Breast epithelium (tissue), 4 donors: ENCODE measurements around the gene DHRS1. TPM values are rescaled to one million over a fixed set of nuclear protein-coding genes. Genes with fewer than 3 reads are reported as not detected.

Experiments used
- DNase-seq, 2 donors: peaks; one replicate each; pipeline ENCODE4 v3.0.0-alpha.2; 2019; ENCODE audit warnings: low spot score in 2 of 2
- H3K27ac ChIP-seq, 2 donors: fragments of 200-600 bp; sonication (generic) in 1 of 2; one replicate each; pipeline ENCODE4 v1.5.1; 2016 to 2019; ENCODE audit warnings: mild to moderate bottlenecking in 1 of 2
- H3K27me3 ChIP-seq, 2 donors: fragments of 200-600 bp; sonication (generic) in 1 of 2; one replicate each; pipeline versions ENCODE4 v1.5.1 to v1.6.0; 2017 to 2019; ENCODE audit warnings: control low read depth in 1 of 2, mild to moderate bottlenecking in 1 of 2
- H3K36me3 ChIP-seq: fragments of 200-600 bp; one replicate; pipeline ENCODE4 v1.5.1; 2019
- H3K4me1 ChIP-seq, 2 donors: fragments of 200-600 bp; sonication (generic); one replicate each; pipeline ENCODE4 v1.5.1; 2016 to 2019; ENCODE audit warnings: control low read depth in 1 of 2
- H3K4me3 ChIP-seq, 3 donors: fragments of 200-600 bp; sonication (generic); 1 replicate in 2 of 3; 2 replicates in 1 of 3; pipeline ENCODE4 v1.5.1; 2016 to 2019; ENCODE audit warnings: mild to moderate bottlenecking in 3 of 3, moderate library complexity in 2 of 3
- H3K9me3 ChIP-seq, 2 donors: fragments of 200-600 bp; sonication (generic) in 1 of 2; one replicate each; pipeline ENCODE4 v1.5.1; 2016 to 2019; ENCODE audit warnings: control low read depth in 1 of 2
- POLR2A ChIP-seq: fragments of 450-650 bp; IDR thresholded peaks from one replicate; pipeline ENCODE4 v1.6.1; 2016; ENCODE audit warnings: antibody characterized with exemption, mild to moderate bottlenecking, moderate library complexity
- POLR2AphosphoS5 ChIP-seq, 3 donors: sonication (generic); formaldehyde crosslinking; IDR thresholded peaks; one replicate each; pipeline ENCODE4 v1.6.1; 2017; ENCODE audit warnings: antibody characterized with exemption in 3 of 3
- intact Hi-C: fragments of 100-400 bp; cut with DNase I; formaldehyde crosslinking; loops from one replicate; pipeline ENCODE4 v1.15.1; 2023; ENCODE audit warnings: low total_unique reads
- total RNA-seq, 3 donors: library from RNA; depleted of rRNA; stranded (reverse); fragments of >200 nt; gene quantifications; one replicate each; pipeline ENCODE4 v1.1.0, GENCODE V29; 2016
- TF ChIP-seq, protein P1 (sequence below), 3 donors: fragments of 450-650 bp; IDR thresholded peaks; one replicate each; pipeline ENCODE4 v1.5.1; 2016 to 2017; ENCODE audit warnings: antibody characterized with exemption in 3 of 3, mild to moderate bottlenecking in 3 of 3, moderate library complexity in 3 of 3

The DHRS1 gene
- total RNA-seq, 3 donors from 2014 or later: 21.9 to 45.7 (median 32.1) TPM

DNA sequence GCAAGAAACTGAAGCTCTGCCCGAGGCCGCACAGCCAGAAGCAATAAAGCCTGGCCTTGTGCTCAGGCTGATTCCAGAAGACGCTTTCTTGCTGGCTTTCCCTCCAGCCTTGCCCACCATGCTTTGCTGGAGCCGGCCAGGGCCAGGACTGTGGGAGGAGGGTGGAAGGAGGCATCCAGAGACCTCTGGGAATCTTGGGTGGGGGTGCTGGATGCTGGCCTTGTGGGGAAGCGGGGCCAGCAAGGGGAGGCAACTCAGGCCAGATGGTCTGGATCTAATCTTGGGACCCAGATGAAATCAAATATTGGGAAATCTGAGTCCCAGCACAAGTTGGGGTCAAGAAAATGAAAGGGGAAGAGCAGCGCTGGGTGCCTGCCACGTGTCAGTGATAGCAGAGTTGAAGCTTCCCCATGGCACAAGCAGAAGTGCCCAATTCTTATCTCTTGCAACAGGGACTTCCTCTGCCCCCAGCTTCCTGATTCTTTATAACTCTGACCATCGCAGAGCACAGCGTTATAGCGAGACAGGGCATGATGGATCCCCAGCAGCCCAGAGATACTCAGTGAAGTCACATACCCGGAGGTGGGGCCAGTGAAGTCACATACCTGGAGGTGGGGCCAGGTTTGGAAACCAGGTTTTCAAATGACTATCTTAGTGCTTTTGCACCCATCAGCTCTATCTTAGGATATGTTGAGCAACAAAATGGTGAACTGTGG is 21.8 kb downstream of the DHRS1 start:
- H3K4me3 ChIP-seq: no peak overlapping the region
- no peak for TF ChIP-seq POLR2AphosphoS5 (IDR thresholded peaks at IDR 0.05)
- TF ChIP-seq, protein P1, sequence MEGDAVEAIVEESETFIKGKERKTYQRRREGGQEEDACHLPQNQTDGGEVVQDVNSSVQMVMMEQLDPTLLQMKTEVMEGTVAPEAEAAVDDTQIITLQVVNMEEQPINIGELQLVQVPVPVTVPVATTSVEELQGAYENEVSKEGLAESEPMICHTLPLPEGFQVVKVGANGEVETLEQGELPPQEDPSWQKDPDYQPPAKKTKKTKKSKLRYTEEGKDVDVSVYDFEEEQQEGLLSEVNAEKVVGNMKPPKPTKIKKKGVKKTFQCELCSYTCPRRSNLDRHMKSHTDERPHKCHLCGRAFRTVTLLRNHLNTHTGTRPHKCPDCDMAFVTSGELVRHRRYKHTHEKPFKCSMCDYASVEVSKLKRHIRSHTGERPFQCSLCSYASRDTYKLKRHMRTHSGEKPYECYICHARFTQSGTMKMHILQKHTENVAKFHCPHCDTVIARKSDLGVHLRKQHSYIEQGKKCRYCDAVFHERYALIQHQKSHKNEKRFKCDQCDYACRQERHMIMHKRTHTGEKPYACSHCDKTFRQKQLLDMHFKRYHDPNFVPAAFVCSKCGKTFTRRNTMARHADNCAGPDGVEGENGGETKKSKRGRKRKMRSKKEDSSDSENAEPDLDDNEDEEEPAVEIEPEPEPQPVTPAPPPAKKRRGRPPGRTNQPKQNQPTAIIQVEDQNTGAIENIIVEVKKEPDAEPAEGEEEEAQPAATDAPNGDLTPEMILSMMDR (IDR thresholded peaks at IDR 0.05): no peak
- TF ChIP-seq POLR2A: no peak
- intact Hi-C loops: no loop called here
- H3K36me3 ChIP-seq: no peaks in the 10 kb centered on the region
- peak overlapping the region in 1 of 2 donors; percentile 13 for H3K27ac ChIP-seq
- no peak for DNase-seq
- H3K9me3 ChIP-seq: no peaks in the 10 kb centered on the region
- no peaks in the 10 kb centered on the region for H3K27me3 ChIP-seq
- H3K4me1 ChIP-seq: no peaks in the 10 kb centered on the region

DNA sequence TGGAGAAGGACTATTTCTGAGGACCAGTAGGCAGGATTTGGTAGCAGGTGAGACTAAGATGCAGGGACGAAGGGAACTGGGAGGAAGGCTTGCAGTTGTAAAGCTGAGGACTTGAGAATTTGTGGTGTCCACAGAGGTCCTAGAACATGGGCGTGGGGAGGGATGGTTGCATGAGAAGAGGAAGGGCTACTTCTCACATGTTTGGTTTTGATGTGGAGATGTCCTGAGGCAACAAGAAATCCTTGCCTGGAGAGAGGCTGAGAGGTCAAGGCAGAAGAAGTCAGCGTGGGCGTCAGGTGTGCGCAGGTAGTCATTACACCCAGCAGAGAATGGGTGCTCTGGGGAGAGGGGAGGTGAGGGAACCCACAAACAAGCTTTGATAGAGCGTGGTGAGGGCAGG is 22.5 kb downstream of the DHRS1 start:
- Histone ChIP-seq H3K27ac (no peak overlapping the region), H3K9me3 (no peaks in the 10 kb centered on the region), H3K4me3 (no peak overlapping the region), H3K27me3 (no peaks in the 10 kb centered on the region), H3K36me3 (no peaks in the 10 kb centered on the region), H3K4me1 (no peaks in the 10 kb centered on the region)
- TF ChIP-seq, protein P1 (IDR thresholded peaks at IDR 0.05): no peak
- TF ChIP-seq POLR2AphosphoS5 (IDR thresholded peaks at IDR 0.05) (no peak), POLR2A (no peak)
- intact Hi-C loops: no loop called here
- DNase-seq: no peak

GRCh38 chr14:24274101-24274543 is 25.5 kb downstream of the DHRS1 start:
- TF ChIP-seq, protein P1 (IDR thresholded peaks at IDR 0.05): no peak
- TF ChIP-seq POLR2A (no peak), POLR2AphosphoS5 (IDR thresholded peaks at IDR 0.05) (no peak)
- no peaks in the 10 kb centered on the region for H3K36me3 ChIP-seq
- H3K4me3 ChIP-seq: no peak overlapping the region
- no peaks in the 10 kb centered on the region for H3K4me1 ChIP-seq
- intact Hi-C loops: no loop called here
- no peak overlapping the region for H3K27ac ChIP-seq
- DNase-seq: no peak
- no peaks in the 10 kb centered on the region for H3K27me3 ChIP-seq
- no peaks in the 10 kb centered on the region for H3K9me3 ChIP-seq

GRCh38 chr14:24273422-24273998 is 26.1 kb downstream of the DHRS1 start:
- intact Hi-C loops: no loop called here
- H3K9me3 ChIP-seq: no peaks in the 10 kb centered on the region
- H3K4me1 ChIP-seq: no peaks in the 10 kb centered on the region
- TF ChIP-seq, protein P1 (IDR thresholded peaks at IDR 0.05): no peak
- TF ChIP-seq POLR2AphosphoS5 (IDR thresholded peaks at IDR 0.05) (no peak), POLR2A (no peak)
- no peaks in the 10 kb centered on the region for H3K27me3 ChIP-seq
- H3K4me3 ChIP-seq: no peak overlapping the region
- H3K27ac ChIP-seq: no peak overlapping the region
- no peak for DNase-seq
- H3K36me3 ChIP-seq: no peaks in the 10 kb centered on the region

DNA sequence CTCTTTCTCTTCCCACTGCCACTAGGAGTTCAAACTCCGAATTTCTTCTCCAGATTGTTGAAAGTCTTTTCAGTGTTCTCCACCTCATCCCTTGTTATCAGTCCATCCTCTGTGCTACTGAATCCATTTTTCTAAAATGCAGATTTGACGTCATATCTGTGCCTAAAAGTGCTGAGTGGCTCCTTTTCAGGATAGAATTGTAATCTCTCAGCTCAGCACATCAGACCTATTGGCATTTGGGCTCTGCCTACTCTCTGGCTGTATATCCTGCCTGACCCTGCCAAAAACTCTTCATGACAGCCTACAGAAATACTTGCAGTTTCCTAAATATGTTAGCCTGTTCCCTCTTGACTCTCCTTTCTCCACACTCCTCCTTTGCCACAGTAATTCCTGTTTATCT is 27.1 kb downstream of the DHRS1 start:
- Histone ChIP-seq H3K27ac (peak overlapping the region in 1 of 2 donors; percentile 98), H3K4me1 (no peaks in the 10 kb centered on the region), H3K9me3 (no peaks in the 10 kb centered on the region), H3K27me3 (no peaks in the 10 kb centered on the region), H3K4me3 (no peak overlapping the region), H3K36me3 (no peaks in the 10 kb centered on the region)
- intact Hi-C loops: no loop called here
- no peak for DNase-seq
- TF ChIP-seq, protein P1 (IDR thresholded peaks at IDR 0.05): no peak
- TF ChIP-seq POLR2A (no peak), POLR2AphosphoS5 (IDR thresholded peaks at IDR 0.05) (no peak)
